ENCODE data around the gene SHMT2.

The SHMT2 gene

DNA sequence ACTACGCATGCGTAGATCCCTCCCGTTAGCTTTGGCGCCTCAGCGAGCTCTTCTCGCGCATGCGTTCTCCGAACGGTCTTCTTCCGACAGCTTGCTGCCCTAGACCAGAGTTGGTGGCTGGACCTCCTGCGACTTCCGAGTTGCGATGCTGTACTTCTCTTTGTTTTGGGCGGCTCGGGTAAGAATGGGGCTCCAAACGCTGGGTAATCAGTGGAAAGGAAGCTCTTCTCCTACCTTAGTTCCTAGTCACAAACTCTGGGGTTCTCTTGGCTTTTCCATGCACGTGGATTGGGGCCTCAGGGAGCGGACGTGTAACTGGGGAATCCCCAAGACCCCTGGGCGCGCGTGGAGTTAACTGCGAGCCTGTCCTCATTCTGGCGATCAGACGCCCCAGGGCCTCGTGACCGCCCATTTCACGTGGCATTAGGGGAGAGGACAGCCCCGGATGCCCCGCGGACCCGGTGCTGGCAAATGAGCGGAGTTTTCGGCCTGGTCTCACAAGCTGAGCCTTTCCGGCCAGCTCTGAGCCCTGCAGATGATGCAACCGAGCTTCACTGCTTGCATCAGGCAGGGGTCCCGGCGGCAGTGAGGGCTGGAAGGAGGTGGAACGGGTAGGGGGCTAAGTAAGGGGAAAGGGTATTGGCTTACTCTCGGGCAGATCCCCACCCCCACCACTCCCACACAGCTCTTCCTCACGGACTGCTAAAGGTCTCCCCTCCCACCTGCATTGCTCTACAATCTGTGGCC lies at the start of gene SHMT2:
Gene SHMT2, plus strand, starts transcription at position 78 of the 747 bp plus-strand sequence. Its CDS starts 68 bp downstream, at position 146.
- peak; percentile 96 for DNase-seq (ENCODE audit: low spot score)

DNA sequence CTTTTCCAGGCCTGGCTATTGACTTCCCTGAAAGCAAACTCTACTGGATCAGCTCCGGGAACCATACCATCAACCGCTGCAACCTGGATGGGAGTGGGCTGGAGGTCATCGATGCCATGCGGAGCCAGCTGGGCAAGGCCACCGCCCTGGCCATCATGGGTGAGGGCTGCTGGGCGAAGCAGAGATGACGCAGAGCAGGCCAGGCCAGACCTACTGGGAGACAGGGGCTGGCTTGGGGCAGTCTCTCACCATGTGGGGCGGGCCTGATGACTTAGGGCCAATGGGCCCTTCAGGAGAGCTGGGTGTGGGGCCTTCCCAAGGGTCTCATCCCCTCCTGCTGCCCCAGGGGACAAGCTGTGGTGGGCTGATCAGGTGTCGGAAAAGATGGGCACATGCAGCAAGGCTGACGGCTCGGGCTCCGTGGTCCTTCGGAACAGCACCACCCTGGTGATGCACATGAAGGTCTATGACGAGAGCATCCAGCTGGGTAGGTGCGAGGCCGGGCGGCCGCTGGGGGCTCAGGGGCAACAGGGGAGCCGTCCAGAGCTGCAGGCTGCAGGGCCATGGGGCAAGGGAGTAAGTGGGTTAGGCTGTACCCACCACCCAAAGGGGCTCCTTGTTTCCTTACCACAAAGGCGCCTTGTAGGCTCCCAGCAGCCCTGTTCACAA lies 49.1 kb upstream of the SHMT2 start:
- DNase-seq (ENCODE audit: low spot score): no peak

- DNase-seq (ENCODE audit: low spot score): no peak
Observed at GRCh38 chr12:57181072-57181471, 48.4 kb upstream of the SHMT2 start.

GRCh38 chr12:57181561-57182155 lies 47.9 kb upstream of the SHMT2 start:
- no peak for DNase-seq (ENCODE audit: low spot score)

DNA sequence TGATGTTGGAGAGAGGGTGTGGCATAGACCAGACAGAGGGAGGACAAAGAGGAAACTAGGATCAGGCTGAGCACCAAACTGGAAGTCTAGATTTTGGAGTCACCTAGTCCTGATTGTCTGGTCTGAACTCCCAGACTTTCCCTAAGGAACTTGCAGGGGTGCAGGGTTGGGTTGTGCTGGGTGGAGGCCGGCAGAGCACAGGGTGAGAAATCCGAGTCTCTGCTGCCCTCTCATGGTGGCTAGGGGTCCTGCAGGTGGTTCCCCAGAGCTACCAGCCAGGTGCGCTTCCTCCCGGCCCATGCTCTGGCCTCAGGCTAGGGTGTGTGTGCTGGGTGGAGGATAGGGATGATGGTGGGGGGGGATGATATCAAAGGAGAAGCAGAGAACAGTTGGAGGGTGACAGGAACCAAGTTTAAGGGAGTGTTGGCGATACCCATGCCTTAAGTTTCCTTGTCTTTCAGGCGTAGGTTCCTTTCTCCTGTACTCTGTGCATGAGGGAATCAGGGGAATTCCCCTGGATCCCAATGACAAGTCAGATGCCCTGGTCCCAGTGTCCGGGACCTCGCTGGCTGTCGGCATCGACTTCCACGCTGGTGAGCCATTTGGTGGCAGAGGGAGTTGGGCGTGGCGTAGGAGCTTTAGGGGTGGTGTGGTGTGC lies 46.5 kb upstream of the SHMT2 start:
- DNase-seq (ENCODE audit: low spot score): peak; percentile 83

DNA sequence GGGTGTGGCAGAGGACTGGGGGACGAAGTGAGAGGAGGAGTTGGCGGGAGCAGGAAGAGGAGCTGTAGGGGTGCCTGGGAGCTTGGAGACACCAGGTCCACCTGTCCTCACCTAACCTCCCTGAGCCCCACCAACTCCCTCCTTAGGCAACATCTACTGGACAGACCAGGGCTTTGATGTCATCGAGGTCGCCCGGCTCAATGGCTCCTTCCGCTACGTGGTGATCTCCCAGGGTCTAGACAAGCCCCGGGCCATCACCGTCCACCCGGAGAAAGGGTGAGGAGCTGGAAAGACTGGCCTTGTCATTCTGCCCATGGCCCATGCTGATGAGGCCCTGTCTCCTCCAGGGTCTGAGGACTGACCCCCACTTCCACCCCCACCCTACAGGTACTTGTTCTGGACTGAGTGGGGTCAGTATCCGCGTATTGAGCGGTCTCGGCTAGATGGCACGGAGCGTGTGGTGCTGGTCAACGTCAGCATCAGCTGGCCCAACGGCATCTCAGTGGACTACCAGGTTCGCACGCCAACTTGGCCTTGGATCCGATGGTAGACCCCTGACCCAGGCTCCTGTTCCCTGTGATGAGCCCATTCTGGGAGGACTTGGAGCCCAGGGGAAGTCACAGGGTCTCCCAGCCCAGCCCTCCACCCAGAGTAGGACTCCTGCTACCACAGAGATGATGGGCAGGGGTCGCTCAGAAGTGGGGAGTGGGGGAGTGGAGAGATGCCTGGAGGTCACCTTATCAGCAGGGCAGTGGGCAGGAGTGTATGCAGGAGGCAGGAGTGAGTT lies 45.4 kb upstream of the SHMT2 start:
- no peak for DNase-seq (ENCODE audit: low spot score)

GRCh38 chr12:57185403-57185802 lies 44.1 kb upstream of the SHMT2 start:
- DNase-seq (ENCODE audit: low spot score): no peak

DNA sequence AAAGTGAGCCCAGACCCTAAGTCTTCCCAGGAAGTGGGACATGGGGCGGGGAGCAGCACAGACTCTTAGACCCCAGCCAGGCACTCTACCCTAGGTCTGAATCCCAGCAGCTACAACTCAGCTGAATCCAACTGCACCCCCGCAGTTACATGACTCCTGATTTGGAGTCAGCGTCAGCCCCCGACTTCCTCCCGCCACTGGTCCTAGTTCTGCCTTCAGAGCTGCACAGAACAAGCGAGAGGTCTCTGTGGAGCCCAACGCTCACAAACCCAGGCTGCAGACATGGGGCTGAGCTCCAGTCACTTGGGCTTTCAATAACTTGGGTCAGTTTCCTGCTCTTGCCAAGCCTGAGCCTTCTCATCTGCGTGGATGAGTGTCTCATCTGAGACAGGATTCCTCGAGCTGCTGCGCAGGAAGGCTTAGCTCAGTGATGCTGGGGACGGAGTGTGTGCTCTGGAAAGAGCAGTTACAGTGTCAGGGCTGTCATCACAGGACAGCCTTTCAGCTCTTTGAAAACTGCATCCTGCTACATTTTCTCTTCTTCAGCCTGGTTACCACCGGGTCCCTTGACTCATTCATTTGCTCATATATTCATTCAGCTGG lies 43.5 kb upstream of the SHMT2 start:
- no peak for DNase-seq (ENCODE audit: low spot score)

GRCh38 chr12:57187222-57188089 lies 42.1 kb upstream of the SHMT2 start:
- no peak for DNase-seq (ENCODE audit: low spot score)

DNA sequence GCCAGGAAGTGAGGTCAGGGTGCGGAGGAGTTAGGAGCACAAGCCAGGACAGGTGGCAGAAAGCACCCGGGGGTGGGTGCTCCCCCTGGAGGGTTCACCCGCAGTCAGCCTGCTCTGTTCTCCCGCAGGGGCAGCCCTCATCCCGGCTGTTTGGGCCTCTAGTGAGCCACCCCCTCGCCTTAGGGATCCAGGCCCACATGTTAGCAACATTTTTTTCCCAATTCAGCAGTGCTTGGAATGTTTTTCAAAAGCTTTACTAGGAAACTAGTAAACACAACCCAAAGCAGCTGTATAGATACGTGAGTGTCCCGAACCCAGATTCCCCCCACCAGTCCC lies 41.5 kb upstream of the SHMT2 start:
- no peak for DNase-seq (ENCODE audit: low spot score)

GRCh38 chr12:57190037-57190436 lies 39.5 kb upstream of the SHMT2 start:
- no peak for DNase-seq (ENCODE audit: low spot score)

DNA sequence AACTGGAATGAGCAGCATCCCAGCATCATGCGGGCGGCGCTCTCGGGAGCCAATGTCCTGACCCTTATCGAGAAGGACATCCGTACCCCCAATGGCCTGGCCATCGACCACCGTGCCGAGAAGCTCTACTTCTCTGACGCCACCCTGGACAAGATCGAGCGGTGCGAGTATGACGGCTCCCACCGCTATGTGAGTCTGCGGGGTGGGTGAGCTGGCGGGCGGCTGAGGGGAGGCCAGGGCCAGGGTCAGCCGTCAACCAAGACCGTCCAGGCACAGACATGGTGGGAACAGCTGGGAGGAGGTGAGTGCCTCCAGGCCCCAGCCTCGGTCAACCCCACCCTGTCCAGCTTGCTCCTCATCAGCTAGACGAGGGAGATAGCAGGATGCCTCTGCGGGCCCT lies 38.7 kb upstream of the SHMT2 start:
- no peak for DNase-seq (ENCODE audit: low spot score)

GRCh38 chr12:57191410-57191809 lies 38.1 kb upstream of the SHMT2 start:
- no peak for DNase-seq (ENCODE audit: low spot score)

DNA sequence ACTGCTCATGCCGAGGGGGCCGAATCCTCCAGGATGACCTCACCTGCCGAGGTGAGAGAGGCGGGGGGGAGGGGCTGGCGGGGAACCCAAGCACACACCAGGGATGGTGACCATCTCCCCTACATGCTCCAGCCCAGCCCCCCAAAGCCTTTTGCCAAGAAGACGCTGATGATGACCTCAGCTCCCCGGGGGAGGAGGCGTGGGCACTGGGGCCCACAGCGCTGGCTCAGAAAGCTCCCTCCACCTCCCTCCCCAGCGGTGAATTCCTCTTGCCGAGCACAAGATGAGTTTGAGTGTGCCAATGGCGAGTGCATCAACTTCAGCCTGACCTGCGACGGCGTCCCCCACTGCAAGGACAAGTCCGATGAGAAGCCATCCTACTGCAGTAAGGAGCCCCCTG lies 36.6 kb upstream of the SHMT2 start:
- DNase-seq (ENCODE audit: low spot score): no peak

- DNase-seq (ENCODE audit: low spot score): no peak
Observed at GRCh38 chr12:57193706-57194245, 35.7 kb upstream of the SHMT2 start.

- DNase-seq (ENCODE audit: low spot score): no peak
Observed at GRCh38 chr12:57194253-57194652, 35.3 kb upstream of the SHMT2 start.

DNA sequence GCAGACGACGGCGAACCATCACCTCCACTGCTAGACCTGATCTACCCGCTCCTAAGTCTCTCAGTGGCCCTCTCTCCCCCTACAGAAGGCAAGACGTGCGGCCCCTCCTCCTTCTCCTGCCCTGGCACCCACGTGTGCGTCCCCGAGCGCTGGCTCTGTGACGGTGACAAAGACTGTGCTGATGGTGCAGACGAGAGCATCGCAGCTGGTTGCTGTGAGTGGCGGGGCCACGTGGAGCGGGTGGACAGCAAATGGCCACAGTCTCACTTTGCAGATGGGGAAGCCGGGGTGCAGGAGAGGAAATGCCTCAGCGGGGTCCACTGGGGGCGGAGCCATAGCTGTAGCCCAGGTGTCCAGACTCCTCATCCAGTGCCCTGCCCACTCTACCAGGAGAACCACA lies 34.3 kb upstream of the SHMT2 start:
- DNase-seq (ENCODE audit: low spot score): no peak

DNA sequence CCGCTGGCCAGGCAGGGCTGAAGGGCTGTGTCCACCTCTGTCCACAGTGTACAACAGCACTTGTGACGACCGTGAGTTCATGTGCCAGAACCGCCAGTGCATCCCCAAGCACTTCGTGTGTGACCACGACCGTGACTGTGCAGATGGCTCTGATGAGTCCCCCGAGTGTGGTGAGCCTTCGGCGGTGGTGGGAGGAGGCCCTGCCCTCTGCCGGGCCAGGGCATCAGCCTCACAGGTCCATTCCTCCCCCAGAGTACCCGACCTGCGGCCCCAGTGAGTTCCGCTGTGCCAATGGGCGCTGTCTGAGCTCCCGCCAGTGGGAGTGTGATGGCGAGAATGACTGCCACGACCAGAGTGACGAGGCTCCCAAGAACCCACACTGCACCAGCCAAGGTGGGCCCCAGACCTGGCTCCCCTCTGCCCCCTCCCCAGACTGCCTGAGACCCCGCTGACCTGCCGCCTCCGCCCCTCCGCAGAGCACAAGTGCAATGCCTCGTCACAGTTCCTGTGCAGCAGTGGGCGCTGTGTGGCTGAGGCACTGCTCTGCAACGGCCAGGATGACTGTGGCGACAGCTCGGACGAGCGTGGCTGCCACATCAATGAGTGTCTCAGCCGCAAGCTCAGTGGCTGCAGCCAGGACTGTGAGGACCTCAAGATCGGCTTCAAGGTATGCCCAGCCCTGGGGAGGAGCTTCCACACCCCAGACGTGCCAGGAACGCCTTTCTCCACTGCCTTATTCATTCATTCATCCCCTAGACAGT lies 33.7 kb upstream of the SHMT2 start:
- DNase-seq (ENCODE audit: low spot score): no peak

DNA sequence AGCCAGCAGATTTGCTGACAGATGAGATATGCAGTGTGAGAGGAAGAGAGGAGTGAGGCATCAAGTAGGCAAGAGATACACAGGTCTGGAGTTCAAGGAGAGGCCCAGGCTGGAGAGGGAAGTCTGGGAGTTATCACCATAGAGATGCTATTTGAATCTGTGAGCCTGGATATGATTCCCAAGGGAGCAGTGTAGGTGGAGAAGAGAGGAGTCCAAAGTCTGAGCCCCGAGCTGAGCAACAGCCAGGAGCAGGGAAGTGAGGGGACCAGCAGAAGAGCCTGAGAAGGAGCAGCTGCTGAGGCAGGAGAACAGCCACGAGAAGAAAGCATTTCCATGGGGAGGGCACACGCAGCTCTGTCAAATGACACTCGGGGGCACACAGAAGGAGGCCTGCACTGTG lies 33.1 kb upstream of the SHMT2 start:
- DNase-seq (ENCODE audit: low spot score): no peak

- no peak for DNase-seq (ENCODE audit: low spot score)
Observed at GRCh38 chr12:57196956-57197355, 32.6 kb upstream of the SHMT2 start.

All from hematopoietic multipotent progenitor cell treated with erythropoietin and hydrocortisone succinate and interleukin-3 and kit ligand, for 15 days (in vitro differentiated cells).